ENCODE results near the gene CRYAB. TPM values are rescaled to one million over a fixed set of nuclear protein-coding genes. Genes with fewer than 3 reads are reported as not detected.

Gene CRYAB
- total and polyA plus RNA-seq, 7 donors = 25.0 to 299 (median 151) TPM

GRCh38 chr11:111923351-111923788 is 11.8 kb upstream of the CRYAB start:
- peak; percentile 59 for DNase-seq
- no peak for TF ChIP-seq POLR2AphosphoS5 (IDR thresholded peaks at IDR 0.05)
- no peak for TF ChIP-seq CTCF (IDR thresholded peaks at IDR 0.05)
- TF ChIP-seq EP300 (IDR thresholded peaks at IDR 0.05) = no peak
- TF ChIP-seq POLR2A (IDR thresholded peaks at IDR 0.05) = no peak
- H3K27me3 ChIP-seq = no peaks in the 10 kb centered on the region
- H3K4me3 ChIP-seq = no peak overlapping the region
- H3K36me3 ChIP-seq = no peaks in the 10 kb centered on the region
- intact Hi-C loops (cut with DNase I) = no loop called here
- H3K4me1 ChIP-seq = peaks cover 0 to 44% (median 39%) of the 10 kb centered on the region in 4 donors
- 52 to 59% methylated on average over 5 of the region's 5 CpGs for WGBS, 2 donors
- peak overlapping the region; percentile 81 to 92 (median 88) for H3K27ac ChIP-seq
- H3K9me3 ChIP-seq = no peaks in the 10 kb centered on the region

GRCh38 chr11:111922803-111923202 is 11.2 kb upstream of the CRYAB start:
- intact Hi-C loops (cut with DNase I) = no loop called here
- no peaks in the 10 kb centered on the region for H3K36me3 ChIP-seq
- 36 to 41% methylated on average over 2 of the region's 2 CpGs for WGBS, 2 donors
- no peak overlapping the region for H3K4me3 ChIP-seq
- DNase-seq = peak; percentile 87
- no peak for TF ChIP-seq CTCF (IDR thresholded peaks at IDR 0.05)
- no peak for TF ChIP-seq EP300 (IDR thresholded peaks at IDR 0.05)
- peak; percentile 40 to 67 (median 66) for TF ChIP-seq POLR2AphosphoS5 (IDR thresholded peaks at IDR 0.05)
- TF ChIP-seq POLR2A (IDR thresholded peaks at IDR 0.05) = no peak
- H3K27me3 ChIP-seq = no peaks in the 10 kb centered on the region
- no peaks in the 10 kb centered on the region for H3K9me3 ChIP-seq
- peak overlapping the region; percentile 81 to 92 (median 88) for H3K27ac ChIP-seq
- H3K4me1 ChIP-seq = peaks cover 0 to 44% (median 39%) of the 10 kb centered on the region in 4 donors

- Histone ChIP-seq H3K36me3 (no peaks in the 10 kb centered on the region), H3K9me3 (no peaks in the 10 kb centered on the region), H3K27me3 (no peaks in the 10 kb centered on the region), H3K27ac (peak overlapping the region in 3 of 4 donors; percentile 87 to 92 (median 88)), H3K4me1 (peaks cover 0 to 38% (median 33%) of the 10 kb centered on the region in 4 donors), H3K4me3 (no peak overlapping the region)
- 88 to 93% methylated on average over 7 of the region's 7 CpGs for WGBS, 2 donors
- TF ChIP-seq EP300 (IDR thresholded peaks at IDR 0.05) = no peak
- no peak for TF ChIP-seq POLR2A (IDR thresholded peaks at IDR 0.05)
- DNase-seq = no peak
- intact Hi-C loops (cut with DNase I) = no loop called here
Measured at GRCh38 chr11:111921541-111922230, 10.1 kb upstream of the CRYAB start.

- no peak for DNase-seq
- Histone ChIP-seq H3K27ac (peak overlapping the region in 1 of 4 donors; percentile 92), H3K9me3 (no peaks in the 10 kb centered on the region), H3K4me1 (peaks cover 0 to 32% (median 26%) of the 10 kb centered on the region in 4 donors), H3K27me3 (no peaks in the 10 kb centered on the region), H3K4me3 (no peak overlapping the region), H3K36me3 (no peaks in the 10 kb centered on the region)
- no peak for TF ChIP-seq POLR2A (IDR thresholded peaks at IDR 0.05)
- no peak for TF ChIP-seq CTCF (IDR thresholded peaks at IDR 0.05)
- no peak for TF ChIP-seq EP300 (IDR thresholded peaks at IDR 0.05)
- no peak for TF ChIP-seq POLR2AphosphoS5 (IDR thresholded peaks at IDR 0.05)
- intact Hi-C loops (cut with DNase I) = no loop called here
- 96 to 97% methylated on average over 2 of the region's 2 CpGs for WGBS, 2 donors
Measured at GRCh38 chr11:111920908-111921307, 9.3 kb upstream of the CRYAB start.

- no peaks in the 10 kb centered on the region for H3K36me3 ChIP-seq
- H3K9me3 ChIP-seq = no peaks in the 10 kb centered on the region
- no peak for TF ChIP-seq POLR2A (IDR thresholded peaks at IDR 0.05)
- no peak for TF ChIP-seq POLR2AphosphoS5 (IDR thresholded peaks at IDR 0.05)
- TF ChIP-seq EP300 (IDR thresholded peaks at IDR 0.05) = no peak
- no peak for TF ChIP-seq CTCF (IDR thresholded peaks at IDR 0.05)
- no peaks in the 10 kb centered on the region for H3K27me3 ChIP-seq
- intact Hi-C loops (cut with DNase I) = no loop called here
- no peak within 1 kb of the TSS for H3K4me3 ChIP-seq
- 18 to 54% methylated on average over 19 of the region's 19 CpGs for WGBS, 2 donors
- no peak for DNase-seq
- H3K27ac ChIP-seq = peak within 1 kb of the TSS in 2 of 4 donors; percentile 25 to 39
- H3K4me1 ChIP-seq = peaks cover 0 to 37% (median 32%) of the 10 kb centered on the region in 4 donors
Measured at GRCh38 chr11:111918390-111919256, 7.1 kb upstream of the CRYAB start, which contains the start of gene C11orf52. C11orf52 (plus strand) TSS chr11:111918913; CDS start chr11:111918973, 60 bp downstream.
